ENCODE results near the gene DLGAP1.

GRCh38 chr18:3463051-3463450, 992.1 kb downstream of the DLGAP1 start:
- no peak for TF ChIP-seq EGR1 (IDR thresholded peaks at IDR 0.05; ENCODE audit: borderline replicate concordance, low read depth, low read length)
- no peak for TF ChIP-seq CTCF (IDR thresholded peaks at IDR 0.05; ENCODE audit: control extremely low read depth in 1 of 3, insufficient read depth in 1 of 3, low read depth in 1 of 3, low read length in 3 of 3)
- no peak for TF ChIP-seq EP300 (IDR thresholded peaks at IDR 0.05; ENCODE audit: borderline replicate concordance in 1 of 2, low read depth in 2 of 2, low read length in 2 of 2)
- no peak for TF ChIP-seq RXRA (IDR thresholded peaks at IDR 0.05; ENCODE audit: insufficient read depth, low read depth, low read length)
- TF ChIP-seq, protein P1, sequence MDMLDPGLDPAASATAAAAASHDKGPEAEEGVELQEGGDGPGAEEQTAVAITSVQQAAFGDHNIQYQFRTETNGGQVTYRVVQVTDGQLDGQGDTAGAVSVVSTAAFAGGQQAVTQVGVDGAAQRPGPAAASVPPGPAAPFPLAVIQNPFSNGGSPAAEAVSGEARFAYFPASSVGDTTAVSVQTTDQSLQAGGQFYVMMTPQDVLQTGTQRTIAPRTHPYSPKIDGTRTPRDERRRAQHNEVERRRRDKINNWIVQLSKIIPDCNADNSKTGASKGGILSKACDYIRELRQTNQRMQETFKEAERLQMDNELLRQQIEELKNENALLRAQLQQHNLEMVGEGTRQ (IDR thresholded peaks at IDR 0.05; ENCODE audit: low read length): no peak
- no peak for TF ChIP-seq CBX5 (IDR thresholded peaks at IDR 0.05; ENCODE audit: low read depth, low read length)
- TF ChIP-seq POLR2AphosphoS5 (IDR thresholded peaks at IDR 0.05; ENCODE audit: low read depth, low read length): no peak
- TF ChIP-seq, protein P2, sequence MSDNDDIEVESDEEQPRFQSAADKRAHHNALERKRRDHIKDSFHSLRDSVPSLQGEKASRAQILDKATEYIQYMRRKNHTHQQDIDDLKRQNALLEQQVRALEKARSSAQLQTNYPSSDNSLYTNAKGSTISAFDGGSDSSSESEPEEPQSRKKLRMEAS (IDR thresholded peaks at IDR 0.05): no peak
- TF ChIP-seq POLR2A (IDR thresholded peaks at IDR 0.05; ENCODE audit: control extremely low read depth in 1 of 2, low read depth in 2 of 2, low read length in 2 of 2): no peak
- no peak for TF ChIP-seq YY1 (IDR thresholded peaks at IDR 0.05; ENCODE audit: low read depth, low read length)
- TF ChIP-seq CEBPB (IDR thresholded peaks at IDR 0.05; ENCODE audit: low read depth, low read length): no peak
- TF ChIP-seq, protein P3, sequence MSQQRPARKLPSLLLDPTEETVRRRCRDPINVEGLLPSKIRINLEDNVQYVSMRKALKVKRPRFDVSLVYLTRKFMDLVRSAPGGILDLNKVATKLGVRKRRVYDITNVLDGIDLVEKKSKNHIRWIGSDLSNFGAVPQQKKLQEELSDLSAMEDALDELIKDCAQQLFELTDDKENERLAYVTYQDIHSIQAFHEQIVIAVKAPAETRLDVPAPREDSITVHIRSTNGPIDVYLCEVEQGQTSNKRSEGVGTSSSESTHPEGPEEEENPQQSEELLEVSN (IDR thresholded peaks at IDR 0.05): no peak
- no peak for TF ChIP-seq ATF3 (IDR thresholded peaks at IDR 0.05; ENCODE audit: insufficient read depth, low read depth, low read length)
